Measurements from ENCODE around the gene NUP42.
A peak's percentile ranks its signal among the peaks of the same experiment; 100 is the strongest.

Gene NUP42

DNA sequence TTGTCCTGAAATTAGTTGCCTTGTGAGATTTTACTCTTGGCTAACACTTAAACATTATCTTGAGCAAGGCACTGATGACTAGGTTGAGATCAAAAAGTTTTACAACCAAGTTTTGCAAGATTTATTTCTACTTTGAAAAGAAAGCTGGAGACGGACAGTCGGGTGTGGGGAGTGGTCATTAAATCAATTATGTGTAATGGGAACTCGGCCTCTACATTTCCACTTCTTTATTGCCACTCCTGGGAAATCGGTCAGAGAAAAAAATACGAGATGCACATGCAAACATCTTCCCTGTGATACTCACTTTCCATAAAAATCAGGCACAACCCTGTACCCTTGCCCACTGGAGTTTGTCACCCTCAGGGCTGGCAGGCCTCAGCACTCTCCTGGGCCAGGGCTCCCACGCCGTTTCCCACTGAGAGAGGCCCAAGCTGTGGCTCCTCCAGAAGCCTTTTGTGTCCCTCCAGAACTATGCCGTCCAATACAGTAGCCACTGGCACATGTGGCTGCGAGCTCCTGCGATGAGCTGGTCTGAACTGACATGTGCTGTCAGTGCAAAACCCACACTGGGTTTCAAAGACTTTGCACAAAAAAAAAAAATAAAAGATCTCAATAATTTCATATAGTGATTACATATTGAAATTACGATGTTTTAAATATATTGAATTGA, 57.3 kb downstream of the NUP42 start:
- no peak for DNase-seq

DNA sequence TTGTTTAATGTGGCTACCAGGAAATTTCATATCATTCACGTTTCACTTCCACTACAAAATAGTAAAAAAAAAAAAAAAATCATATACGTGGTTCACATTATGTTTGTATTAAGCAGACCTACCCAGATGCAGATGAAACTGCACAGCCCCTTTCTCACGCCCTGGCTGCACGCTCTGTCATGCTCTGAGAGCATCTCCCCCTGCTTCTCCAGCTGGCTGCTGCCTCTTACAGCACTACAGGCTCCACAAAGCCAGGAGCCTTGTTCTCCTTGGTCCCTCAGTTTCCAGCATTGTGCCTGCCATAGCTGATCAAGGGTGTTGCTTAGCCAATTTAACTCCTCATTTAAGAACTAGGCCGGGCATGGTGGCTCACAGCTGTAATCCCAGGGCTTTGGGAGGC, 57.9 kb downstream of the NUP42 start:
- no peak for DNase-seq

DNA sequence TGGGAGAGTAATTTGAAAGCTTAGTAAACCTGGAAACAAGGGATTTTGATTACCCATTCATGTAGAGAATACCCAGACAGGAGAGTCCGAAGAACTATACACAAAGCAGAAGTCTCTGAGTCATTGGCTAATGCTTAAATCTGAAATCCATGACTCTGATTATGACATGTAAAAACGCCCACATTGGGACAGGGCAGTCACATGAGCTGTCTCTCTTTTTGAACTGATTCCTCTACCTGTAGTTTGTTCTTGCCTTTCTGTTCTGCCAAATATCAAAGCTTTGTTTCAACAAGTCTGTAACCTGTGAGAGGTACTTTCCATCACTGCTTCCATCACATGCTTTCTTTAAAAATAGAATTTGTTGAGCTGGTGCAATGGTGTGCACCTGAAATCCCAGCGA, 60.5 kb downstream of the NUP42 start:
- no peak for DNase-seq

DNA sequence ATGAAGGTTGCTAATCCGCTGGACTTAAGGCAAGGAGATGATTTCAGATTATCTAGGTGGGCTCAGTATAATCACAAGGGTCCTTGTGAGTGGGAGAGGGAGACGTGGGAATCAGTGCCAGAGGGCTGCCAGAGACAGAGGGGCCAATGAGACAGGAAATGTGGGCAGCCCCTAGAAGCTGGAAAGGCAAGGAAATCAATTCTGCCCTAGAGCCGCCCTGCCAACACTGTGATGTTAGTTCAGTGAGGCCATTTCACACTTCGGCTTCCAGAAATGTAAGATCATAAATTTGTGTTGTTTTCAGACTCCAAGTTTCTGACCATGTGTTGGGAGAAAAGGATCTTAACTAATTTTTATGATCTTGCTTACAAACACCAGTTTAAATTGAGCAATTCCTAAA, 61.1 kb downstream of the NUP42 start:
- no peak for DNase-seq

DNA sequence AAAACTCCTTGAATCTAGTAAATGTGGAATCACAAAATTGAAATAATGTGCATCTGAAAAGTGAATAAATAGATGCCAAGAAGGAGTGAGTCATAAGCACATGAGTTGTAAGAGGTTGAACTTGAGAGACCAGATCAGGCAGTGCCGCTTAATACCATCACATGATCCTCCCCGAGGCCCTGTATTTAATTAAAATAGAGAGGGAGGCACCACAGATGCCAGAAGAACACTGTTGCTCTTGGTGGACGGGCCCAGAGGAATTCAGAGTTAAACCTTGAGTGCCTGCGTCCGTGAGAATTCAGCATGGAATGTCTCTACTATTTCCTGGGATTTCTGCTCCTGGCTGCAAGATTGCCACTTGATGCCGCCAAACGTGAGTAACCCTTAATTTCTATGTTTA, 64.7 kb downstream of the NUP42 start, which contains the start of gene GPNMB:
TSS of gene GPNMB (plus strand) at position 221 of the 400 bp plus-strand sequence. CDS start at position 304, 83 bp downstream.
- no peak for DNase-seq

DNA sequence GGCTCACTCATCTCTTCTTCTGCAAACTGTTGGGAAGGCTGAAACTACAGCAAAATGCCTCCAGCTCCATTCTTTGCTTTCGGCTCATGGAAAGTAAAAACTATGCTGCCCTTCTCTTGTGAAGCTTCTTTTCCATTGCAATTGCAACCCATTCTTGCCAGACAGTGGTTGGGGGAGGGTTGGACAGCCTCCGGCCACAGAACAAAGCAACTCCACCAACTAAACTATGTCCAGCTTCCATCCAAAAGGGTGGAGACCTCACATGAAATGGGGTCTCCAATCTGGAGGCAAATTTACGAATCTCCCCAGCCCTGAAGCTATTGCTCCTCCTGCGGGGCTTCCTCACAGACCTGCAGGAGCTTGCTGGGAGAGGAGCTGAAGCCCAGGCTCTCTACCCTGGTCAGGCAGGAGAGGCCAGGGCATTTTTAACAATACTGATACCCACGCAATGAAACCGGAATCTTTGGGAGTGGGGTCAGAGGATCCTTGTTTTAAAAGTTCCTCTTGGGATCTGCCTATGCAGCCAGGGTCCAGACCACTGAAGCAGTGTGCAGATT, 65.3 kb downstream of the NUP42 start:
- no peak for DNase-seq

DNA sequence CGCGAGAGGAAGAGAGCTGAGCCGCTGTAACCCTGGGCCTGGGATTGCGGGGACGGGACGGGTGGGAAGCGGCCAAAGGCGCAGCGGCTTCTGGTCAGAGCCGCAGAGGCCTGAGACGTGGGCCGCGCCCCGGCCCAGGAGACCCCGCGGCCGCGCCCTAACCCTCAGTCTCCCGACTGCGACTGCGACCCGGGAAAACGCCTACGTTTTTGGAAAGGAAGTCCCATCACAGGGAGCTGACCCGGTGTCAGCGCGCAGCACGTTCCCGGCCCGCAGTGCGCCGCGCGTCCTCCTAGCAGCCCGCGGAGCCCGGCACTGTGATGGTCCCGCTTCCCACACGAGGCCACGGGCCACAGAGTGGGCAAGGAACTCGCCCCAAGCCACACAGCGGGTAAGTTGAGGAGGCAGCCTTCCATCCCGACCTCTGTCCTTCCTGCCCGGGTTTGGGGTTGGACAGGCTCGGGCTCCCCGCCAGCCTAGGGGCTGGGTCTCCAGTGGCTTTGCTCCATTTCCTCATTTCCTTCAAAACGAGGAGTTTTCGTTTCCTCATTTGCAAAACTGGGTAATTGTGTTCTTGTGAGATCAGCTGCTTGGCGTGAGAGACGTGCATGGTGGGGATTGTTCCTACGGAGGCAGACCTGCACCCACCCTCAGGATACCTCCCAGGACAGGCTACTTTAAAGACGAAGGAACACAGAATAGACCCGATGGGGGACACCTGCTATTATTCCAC, 65.9 kb downstream of the NUP42 start:
- DNase-seq = peak; percentile 12 to 15

DNA sequence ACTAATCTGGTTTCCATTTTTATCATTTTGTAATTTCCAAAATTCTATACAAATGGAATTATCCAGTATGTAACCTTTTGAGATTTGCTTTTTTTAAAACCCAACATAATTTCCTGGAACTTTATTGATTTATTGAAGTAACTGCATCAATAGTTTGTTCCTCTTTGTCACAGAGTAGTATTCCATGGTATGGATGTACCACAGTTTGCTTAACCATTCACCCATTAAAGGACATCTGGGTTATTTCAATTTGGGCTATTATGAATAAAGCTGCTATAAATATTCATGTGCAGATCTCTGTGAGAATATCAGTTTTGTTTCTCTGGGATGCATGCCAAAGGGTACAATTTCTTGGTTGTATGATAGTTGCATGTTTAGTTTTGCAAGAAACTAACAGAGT, 67.6 kb downstream of the NUP42 start:
- no peak for DNase-seq

Measured in CD4-positive, alpha-beta T cell treated with Interferon alpha-2 for 1 hour (primary cell).